ENCODE measurements around the gene PEX5L.

PEX5L gene

GRCh38 chr3:179955809-179956208, 80.9 kb downstream of the PEX5L start:
- no peak for DNase-seq (ENCODE audit: low read depth in 1 of 2, low spot score in 1 of 2)

GRCh38 chr3:179955286-179955685, 81.5 kb downstream of the PEX5L start:
- no peak for DNase-seq (ENCODE audit: low read depth in 1 of 2, low spot score in 1 of 2)

DNA sequence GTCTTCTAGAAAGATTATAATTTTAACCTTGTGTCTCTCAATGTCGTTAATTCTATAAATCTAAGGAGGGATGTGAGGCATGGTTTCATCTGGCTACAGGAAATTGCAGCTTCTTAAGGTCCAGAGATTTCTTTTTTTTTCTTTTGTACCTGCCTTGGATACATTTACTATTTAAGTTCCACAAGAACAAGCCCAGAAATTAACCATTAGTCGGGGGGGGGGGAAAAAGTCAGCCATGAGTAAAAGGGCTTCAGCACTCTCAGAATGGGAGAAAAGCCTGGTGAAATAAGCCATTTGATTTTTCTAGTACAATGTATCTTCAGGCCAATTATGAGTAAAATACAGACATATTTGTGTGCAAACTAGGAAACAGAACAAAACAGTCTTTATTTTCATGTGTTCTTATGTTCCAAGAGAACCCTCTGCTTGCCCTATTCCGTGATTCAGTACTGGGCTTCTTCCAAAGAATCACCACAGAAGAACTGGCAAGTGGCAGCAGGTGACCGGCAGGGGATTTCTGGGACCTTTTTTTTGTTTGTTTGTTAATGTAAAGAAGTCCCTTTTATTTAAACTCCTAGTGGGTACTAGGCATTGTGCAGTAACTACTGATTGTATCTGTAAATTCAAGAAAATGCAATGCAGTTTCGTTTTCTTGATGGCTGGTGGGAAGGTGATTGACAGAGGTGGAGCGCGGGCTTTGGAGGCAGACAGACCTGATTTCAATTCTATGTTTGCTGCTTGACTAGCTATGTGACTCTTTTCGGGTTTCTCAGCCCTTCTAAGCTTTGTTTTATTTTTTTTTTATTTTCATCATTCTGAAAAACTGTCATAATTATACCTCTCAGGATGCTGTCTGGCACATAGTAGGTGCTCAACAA, 82.5 kb downstream of the PEX5L start:
- DNase-seq (ENCODE audit: low read depth in 1 of 2, low spot score in 1 of 2), result no peak

GRCh38 chr3:179950840-179951239, 85.9 kb downstream of the PEX5L start:
- no peak for DNase-seq (ENCODE audit: low read depth in 1 of 2, low spot score in 1 of 2)

DNA sequence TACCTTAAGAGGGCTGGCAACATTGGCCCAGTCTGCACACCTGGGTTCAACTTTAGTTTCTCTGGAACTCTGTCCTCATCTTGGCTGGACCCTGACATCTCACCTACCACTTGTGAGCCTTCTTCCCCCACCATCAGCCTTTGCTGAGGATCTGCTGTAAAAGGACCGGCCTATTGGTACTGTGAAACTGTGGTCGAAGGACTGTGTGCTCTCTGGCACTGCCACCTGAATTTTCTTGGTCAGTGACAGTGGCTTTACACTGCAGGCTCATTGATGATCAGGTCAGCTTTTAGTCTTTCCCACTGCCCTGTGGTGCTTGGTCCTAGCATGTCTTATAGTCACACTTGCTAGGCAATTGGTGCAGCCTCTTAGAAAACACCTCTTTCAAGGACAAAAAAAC, 86.9 kb downstream of the PEX5L start:
- no peak for DNase-seq (ENCODE audit: low read depth in 1 of 2, low spot score in 1 of 2)

- DNase-seq (ENCODE audit: low read depth in 1 of 2, low spot score in 1 of 2), result no peak
Observed at GRCh38 chr3:179949412-179949811, 87.3 kb downstream of the PEX5L start.

GRCh38 chr3:179948740-179949139, 88.0 kb downstream of the PEX5L start:
- DNase-seq (ENCODE audit: low read depth in 1 of 2, low spot score in 1 of 2), result no peak

GRCh38 chr3:179945569-179945968, 91.2 kb downstream of the PEX5L start:
- no peak for DNase-seq (ENCODE audit: low read depth in 1 of 2, low spot score in 1 of 2)

DNA sequence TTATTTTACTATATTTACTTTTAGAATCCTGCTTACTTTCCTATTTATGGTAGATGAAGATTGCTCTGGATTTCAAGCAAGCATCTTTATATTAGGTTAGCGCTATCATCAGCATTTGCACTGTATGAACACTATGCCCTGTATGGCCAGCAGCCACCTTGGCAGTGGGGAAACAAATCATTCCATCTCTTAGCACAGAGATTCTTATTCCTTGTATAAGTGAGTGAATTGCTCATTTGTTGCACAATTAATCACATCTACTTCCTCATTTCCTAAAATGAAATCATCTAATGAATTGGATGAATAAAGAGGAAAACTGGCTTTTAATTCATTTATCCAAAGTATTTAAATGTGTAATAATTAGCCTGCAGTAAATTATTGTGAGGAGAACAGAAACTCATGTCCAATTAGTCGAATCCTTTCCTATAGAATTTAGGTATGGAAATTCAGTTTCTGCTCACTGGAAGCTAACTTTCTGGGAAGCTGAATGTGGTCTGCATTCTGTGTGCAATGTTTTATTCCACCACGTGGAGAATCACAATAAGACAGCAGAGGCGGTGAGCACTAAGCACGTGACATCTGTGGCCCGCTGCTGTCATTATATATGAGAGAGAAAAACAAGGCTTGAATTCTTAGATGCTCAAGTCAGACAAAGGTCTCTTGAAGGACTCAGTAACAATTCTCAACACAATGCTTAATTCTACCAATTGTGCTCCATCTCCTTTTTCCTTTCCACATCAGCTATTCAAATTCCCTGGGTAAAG, 93.4 kb downstream of the PEX5L start:
- no peak for DNase-seq (ENCODE audit: low read depth in 1 of 2, low spot score in 1 of 2)

DNA sequence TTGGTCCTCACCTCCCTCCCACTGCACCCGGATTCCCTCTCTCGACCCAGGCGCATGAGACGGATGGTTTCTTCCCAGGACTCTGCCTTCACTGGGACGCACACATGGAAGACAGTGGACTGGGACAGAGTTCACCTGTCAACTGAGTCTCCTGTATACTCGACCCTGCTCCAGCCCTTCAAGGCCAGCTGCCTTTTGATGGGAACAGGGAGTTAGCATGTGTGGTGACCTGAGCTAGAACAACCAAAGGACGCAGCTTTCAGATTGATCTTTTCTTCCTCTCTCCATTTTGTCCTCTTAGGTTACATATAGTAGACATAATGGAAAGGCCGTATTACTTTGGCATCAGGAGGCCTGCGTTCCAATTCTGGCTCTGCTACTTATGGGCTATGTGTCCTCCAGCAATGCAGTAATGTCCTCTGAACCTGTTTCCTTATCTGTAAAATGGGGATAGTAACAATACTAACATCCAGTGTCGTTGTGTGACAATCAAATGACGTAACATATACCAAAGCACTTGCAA, 94.1 kb downstream of the PEX5L start:
- no peak for DNase-seq (ENCODE audit: low read depth in 1 of 2, low spot score in 1 of 2)

- no peak for DNase-seq (ENCODE audit: low read depth in 1 of 2, low spot score in 1 of 2)
Observed at GRCh38 chr3:179935710-179936109, 101.0 kb downstream of the PEX5L start.

GRCh38 chr3:179933914-179934313, 102.8 kb downstream of the PEX5L start:
- no peak for DNase-seq (ENCODE audit: low read depth in 1 of 2, low spot score in 1 of 2)

DNA sequence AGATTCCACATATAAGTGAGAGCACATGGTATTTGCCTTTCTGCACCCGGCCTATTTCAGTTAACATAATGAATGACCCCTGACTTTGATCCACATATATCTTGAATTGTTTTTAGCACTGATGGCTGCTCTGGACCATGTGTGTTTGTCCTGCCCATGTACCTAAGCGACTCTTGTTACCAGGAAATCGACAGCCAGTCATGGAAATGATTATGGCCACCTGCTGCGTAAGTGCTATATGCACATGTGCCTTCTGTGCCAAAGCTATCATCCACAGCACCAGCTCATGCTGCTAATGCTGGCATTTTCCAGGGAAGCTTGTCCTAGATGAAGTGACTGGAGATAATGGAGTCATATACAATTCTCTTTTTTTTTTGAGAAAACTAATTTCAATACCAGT, 103.7 kb downstream of the PEX5L start:
- DNase-seq (ENCODE audit: low read depth in 1 of 2, low spot score in 1 of 2), result no peak

DNA sequence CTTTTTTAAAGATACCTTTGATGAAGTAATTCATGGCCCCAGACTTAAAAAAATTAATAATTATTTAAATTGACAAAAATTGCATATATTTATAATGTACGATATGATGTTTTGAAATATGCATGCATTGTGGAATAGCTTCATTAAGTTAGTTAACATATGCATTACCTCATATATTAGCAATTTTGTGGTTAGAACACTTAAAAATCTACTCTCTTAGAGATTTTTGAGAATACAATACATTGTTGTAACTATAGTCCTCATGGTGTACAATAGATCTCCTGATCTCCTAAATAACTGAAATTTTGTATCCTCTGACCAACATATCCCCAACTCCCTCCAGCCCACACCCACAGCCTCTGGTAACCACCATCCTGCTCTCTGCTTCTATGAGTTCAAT, 104.1 kb downstream of the PEX5L start:
- DNase-seq (ENCODE audit: low read depth in 1 of 2, low spot score in 1 of 2), result no peak

GRCh38 chr3:179929091-179929529, 107.6 kb downstream of the PEX5L start:
- peak in 1 of 2 donors; percentile 1 for DNase-seq (ENCODE audit: low read depth in 1 of 2, low spot score in 1 of 2)

GRCh38 chr3:179927191-179927590, 109.5 kb downstream of the PEX5L start:
- DNase-seq (ENCODE audit: low read depth in 1 of 2, low spot score in 1 of 2), result no peak

- no peak for DNase-seq (ENCODE audit: low read depth in 1 of 2, low spot score in 1 of 2)
Observed at GRCh38 chr3:179921951-179922350, 114.8 kb downstream of the PEX5L start.

GRCh38 chr3:179921500-179921899, 115.2 kb downstream of the PEX5L start:
- DNase-seq (ENCODE audit: low read depth in 1 of 2, low spot score in 1 of 2), result no peak

GRCh38 chr3:179907784-179908482, 128.8 kb downstream of the PEX5L start:
- DNase-seq (ENCODE audit: low read depth in 1 of 2, low spot score in 1 of 2), result no peak

- DNase-seq (ENCODE audit: low read depth in 1 of 2, low spot score in 1 of 2), result no peak
Observed at GRCh38 chr3:179902061-179902460, 134.7 kb downstream of the PEX5L start.

DNA sequence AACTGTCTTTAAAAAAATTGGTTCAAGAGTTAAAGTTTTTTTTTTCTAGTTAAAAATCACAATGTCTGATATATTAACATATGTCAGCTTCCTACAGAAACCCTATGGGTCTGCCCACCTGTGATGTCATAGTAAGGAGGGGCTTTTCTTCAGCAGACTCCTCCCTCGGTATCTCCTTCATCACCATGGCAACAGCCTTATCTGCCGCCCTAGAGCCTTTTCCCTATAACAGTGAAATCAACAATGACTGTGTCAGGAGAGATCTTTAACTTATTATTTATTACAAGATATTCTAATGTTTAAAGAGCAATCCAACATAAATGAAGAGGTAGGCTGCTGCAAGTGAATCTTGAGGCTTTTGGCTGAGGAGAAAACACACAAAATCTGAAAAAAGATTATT, 138.7 kb downstream of the PEX5L start:
- no peak for DNase-seq (ENCODE audit: low read depth in 1 of 2, low spot score in 1 of 2)

Measured in activated T-helper 1 cell treated with anti-CD3 and anti-CD28 coated beads, Interleukin-2, amount 50 U/mL, for 16 hours (primary cell).